GM18873 (cell line): ENCODE measurements around the gene PPARA.
"Not testable (repeated sequence)": the region's sequence is repeated elsewhere in the genome, so short reads cannot be mapped to it uniquely, and the experiment has no call there.

Experiments
- ATAC-seq: cut with Tn5 transposase; IDR thresholded peaks from one replicate; pipeline ENCODE4 v1.9.1; 2021; ENCODE audit warnings: mild to moderate bottlenecking, moderate library complexity, moderate number of reproducible peaks; ENCODE audit not compliant: unreplicated experiment, low FRiP score

PPARA gene

GRCh38 chr22:46198806-46199205 is 48.5 kb downstream of the PPARA start:
- not testable (repeated sequence) for ATAC-seq

DNA sequence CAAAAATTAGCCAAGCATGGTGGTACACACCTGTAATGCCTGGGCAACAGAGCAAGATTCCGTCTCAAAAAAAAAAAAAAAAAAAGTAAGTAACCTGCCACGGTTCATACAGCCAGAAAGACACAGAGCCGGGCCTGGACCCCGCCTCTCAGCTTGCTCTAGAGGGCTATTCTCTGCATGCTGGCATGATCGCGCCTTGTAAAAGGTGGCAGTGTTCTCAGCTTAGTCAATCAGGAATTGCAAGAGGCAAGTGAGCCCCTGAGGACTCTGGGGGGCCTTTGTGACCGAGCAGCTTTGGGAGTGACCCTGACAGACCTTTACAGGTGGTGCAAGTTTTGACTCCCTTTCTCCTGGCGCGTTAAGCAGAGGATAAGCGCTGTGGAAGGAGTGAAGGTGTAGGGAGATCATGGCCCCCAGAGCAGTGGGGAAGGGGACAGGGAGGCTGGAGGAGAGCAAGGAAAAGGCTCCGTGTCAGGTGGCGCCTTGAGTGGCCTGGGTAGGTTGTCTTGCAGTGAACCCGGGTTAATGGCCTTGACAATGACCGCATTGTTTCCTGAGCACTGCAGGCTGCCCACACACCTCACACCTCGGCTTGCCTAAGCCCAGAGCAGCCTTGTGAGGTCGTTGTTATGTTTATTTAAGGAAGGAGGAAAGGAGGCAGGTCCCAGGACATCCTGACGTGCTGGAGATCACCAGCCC is 50.9 kb downstream of the PPARA start:
- ATAC-seq, result no peak

DNA sequence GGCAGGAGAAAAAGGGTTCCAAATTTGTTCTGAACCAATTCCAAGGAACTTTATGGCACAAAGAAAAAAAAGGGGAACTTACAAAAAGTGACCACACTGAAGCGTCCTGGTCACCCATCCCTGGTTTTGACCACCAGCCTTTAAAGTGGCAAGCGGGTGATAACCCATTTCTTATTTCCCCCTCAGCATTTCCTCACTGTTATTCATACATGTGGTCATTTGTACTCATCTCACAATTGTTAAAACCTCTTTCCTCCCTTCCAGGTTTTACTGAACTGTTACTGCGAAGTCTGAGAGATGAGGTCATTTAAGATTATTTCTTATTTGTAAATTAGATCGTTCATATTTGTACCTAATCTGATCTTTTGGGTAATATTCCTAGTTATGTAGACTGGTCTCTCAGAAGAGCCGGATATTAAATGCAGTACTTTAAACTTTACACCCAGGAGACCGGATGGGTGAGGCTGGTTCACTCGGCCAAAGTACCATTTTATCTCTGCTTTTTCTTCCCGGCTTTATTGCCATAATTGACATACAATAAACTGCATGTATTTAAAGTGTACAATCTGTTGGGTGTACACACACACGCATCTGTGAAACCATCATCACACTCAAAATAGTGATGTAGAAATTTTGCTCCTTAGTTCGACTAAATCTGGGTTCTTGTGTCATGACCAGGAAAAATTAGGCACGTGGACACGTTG is 52.7 kb downstream of the PPARA start:
- no peak for ATAC-seq

DNA sequence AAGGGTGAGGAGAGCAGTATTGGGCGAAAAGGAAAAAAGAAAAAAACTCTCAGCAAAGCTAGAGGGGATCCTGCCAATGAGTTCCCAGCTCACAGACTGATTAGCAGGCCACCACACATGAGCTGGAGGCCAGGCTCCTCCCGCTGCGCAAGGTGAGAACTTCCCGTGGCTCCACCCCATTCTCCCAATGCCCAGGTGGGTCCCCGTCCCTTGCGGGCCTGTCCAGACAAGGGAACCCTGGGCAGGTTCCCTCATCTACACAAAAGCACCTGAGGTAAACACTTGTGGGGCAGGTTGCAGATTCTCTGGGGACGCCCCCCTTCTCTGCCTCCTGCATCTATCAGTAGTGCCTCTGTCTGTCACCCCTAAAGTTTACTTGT is 53.3 kb downstream of the PPARA start:
- no peak for ATAC-seq

DNA sequence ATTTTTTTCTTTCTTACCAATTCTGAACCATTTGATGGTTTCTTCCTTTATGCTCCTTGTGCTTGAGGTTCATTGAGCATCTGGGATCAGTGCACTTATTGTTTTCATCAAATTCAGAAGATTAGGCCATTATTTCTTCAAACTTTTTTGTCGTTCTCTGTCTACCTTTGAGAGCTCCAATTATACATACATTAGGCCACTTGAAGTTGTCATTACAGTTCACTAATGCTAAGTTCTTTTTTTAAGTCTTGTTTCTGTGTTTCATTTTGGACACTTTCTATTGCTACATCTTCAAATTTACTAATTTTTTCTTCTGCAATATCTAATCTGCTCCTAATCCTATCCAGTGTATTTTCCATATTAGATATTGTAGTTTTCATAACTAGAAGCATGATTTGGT is 58.9 kb downstream of the PPARA start:
- ATAC-seq, result no peak

- no peak for ATAC-seq
Measured at GRCh38 chr22:46212195-46212594, 61.9 kb downstream of the PPARA start.

DNA sequence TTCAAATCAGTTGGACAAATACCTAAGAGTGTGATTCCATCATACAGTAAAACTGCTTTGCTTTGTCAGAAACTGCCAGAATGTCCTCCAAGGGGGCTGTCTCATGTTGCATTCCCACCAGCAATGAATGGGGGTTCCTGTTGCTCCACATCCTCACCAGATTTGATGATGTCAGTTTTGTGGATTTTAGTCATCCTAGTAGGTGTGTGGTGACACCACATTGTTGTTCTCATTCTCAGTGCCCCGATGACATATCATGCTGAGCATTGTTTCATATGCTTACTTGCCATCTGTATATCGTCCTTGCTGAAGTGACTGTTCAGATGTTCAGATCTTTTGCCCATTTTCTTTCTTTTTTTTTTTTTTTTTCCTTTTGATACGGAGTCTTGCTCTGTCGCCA is 62.7 kb downstream of the PPARA start:
- no peak for ATAC-seq

DNA sequence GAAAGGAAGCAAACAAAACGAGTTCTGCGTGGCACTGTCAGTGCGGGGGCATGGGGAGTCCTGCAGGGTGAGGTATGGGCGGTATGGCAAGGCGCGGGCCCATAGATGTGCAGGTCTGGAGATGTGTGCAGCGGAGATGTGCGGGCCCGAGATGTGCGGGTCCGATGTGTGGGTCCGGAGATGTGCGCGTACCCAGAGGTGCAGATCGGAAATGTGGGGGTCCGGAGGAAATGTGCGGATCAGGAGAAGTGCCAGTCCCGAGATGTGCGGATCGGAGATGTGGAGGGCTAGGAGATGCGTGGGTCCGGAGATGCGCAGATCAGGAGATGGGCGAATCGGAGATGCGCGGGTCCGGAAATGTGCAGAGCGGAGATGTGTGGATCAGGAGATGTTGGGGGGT is 63.8 kb downstream of the PPARA start:
- ATAC-seq, result no peak

- no peak for ATAC-seq
Measured at GRCh38 chr22:46214616-46215015, 64.3 kb downstream of the PPARA start.

GRCh38 chr22:46219636-46220035 is 69.3 kb downstream of the PPARA start:
- no peak for ATAC-seq

- no peak for ATAC-seq
Measured at GRCh38 chr22:46220921-46221320, 70.6 kb downstream of the PPARA start.

GRCh38 chr22:46224044-46224897 is 73.9 kb downstream of the PPARA start:
- ATAC-seq, result no peak

GRCh38 chr22:46224898-46225290 is 74.6 kb downstream of the PPARA start:
- ATAC-seq, result no peak

DNA sequence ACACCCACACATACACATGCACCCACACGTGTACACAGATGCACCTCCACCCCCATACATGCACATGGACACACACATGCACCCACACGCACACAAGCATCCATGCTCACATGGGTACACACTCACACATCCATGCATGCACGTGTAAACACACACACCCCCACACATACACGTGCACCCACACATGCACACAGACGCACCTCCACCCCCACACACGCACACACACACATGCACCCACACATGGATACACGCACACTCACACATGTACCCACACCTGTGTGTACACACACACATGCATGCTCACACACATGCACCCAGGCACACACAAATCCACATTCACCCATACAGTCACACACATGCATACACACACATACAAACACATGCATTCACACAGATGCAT is 75.3 kb downstream of the PPARA start:
- ATAC-seq, result no peak

DNA sequence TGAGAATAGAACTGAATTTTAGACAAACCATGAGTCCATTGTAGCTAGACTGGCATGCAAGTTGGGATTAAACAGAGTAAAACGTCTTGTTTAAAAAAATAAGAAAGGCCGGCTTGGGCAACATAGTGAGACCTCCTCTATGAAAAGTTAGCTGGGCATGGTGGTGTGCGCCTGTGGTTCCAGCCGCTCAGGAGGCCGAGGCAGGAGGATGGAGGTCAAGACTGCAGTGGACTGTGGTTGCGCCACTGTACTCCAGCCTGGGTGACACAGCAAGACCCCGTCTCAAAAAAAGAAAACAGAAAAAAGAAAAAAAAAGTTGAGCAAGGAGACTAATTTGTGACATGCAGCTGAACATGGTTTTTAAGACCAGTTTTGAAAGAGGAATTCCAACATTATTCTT is 76.3 kb downstream of the PPARA start:
- no peak for ATAC-seq

- ATAC-seq, result no peak
Measured at GRCh38 chr22:46229701-46230100, 79.4 kb downstream of the PPARA start.

- no peak for ATAC-seq
Measured at GRCh38 chr22:46230262-46230901, 80.1 kb downstream of the PPARA start.

DNA sequence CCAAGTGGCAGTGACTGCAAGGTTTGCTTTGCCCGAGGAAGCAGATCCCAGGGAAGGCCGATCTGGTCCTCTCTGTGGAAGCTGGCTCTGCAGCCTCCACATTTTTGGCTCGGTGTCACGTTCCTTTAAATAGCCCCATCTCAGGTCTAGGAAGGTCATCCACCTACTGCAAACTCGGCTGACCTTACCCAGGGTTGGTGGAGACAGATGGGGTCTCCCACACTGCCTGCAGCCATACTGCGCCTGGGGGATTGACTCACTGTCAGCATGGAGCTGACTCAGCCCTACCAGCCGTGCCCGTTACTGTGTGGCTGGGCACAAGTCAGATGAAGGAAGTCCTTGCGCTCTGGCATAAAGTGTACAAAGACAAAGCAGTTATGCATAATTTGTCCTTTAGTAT is 82.9 kb downstream of the PPARA start:
- ATAC-seq, result no peak

DNA sequence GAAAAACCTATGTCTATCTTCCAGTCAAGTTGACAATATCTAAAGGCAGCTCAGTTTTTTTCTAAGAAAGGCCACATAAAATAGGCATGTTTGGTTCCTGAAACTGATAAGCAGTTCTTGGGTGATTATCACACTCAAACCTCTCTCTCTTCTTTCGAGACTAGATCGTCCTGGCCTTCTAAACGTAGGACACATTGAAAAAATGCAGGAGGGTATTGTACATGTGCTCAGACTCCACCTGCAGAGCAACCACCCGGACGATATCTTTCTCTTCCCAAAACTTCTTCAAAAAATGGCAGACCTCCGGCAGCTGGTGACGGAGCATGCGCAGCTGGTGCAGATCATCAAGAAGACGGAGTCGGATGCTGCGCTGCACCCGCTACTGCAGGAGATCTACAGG is 84.6 kb downstream of the PPARA start:
- ATAC-seq, result no peak

GRCh38 chr22:46237453-46238124 is 87.3 kb downstream of the PPARA start:
- no peak for ATAC-seq
